Activated CD8-positive, alpha-beta memory T cell treated with anti-CD3 and anti-CD28 coated beads for 36 hours (primary cell): Measurements from ENCODE around the gene NCAM2. TPM values are rescaled to one million over a fixed set of nuclear protein-coding genes. Genes with fewer than 3 reads are reported as not detected.

Experiments
- CTCF ChIA-PET: fragments of 350-600 bp; sonication (Branson Sonifier 250); formaldehyde crosslinking; loops from one replicate; lab custom pipeline; 2021; ENCODE audit warnings: antibody characterized with exemption; lab: Charles Lee
- POLR2A ChIA-PET: fragments of 350-600 bp; sonication (Branson Sonifier 250); formaldehyde crosslinking; loops from one replicate; lab custom pipeline; 2021; ENCODE audit warnings: antibody characterized with exemption; lab: Charles Lee
- total RNA-seq, 2 experiments: library from RNA; stranded (reverse); gene quantifications; one replicate each; pipeline ENCODE4 v1.2.3, GENCODE V29; 2021

Gene NCAM2
- total RNA-seq, 2 experiments from 2014 or later, result not detected

- ChIA-PET POLR2A (no interaction called here), CTCF (no interaction called here)
Measured at GRCh38 chr21:21199342-21200102, 201.3 kb downstream of the NCAM2 start.

- CTCF ChIA-PET, result no interaction called here
- POLR2A ChIA-PET, result no interaction called here
Measured at GRCh38 chr21:21200103-21200938, 202.1 kb downstream of the NCAM2 start.

GRCh38 chr21:21200939-21201615 lies 202.9 kb downstream of the NCAM2 start:
- POLR2A ChIA-PET, result no interaction called here

GRCh38 chr21:21203822-21204339 lies 205.7 kb downstream of the NCAM2 start:
- POLR2A ChIA-PET, result no interaction called here
- CTCF ChIA-PET, result no interaction called here

More at GRCh38 chr21:21200939-21201615, 202.9 kb downstream of the NCAM2 start:
- CTCF ChIA-PET, result no interaction called here

GRCh38 chr21:21204366-21204996 lies 206.3 kb downstream of the NCAM2 start:
- ChIA-PET CTCF (no interaction called here), POLR2A (no interaction called here)

GRCh38 chr21:21205604-21206003 lies 207.4 kb downstream of the NCAM2 start:
- CTCF ChIA-PET, result no interaction called here
- POLR2A ChIA-PET, result no interaction called here

GRCh38 chr21:21210552-21210951 lies 212.3 kb downstream of the NCAM2 start:
- ChIA-PET CTCF (no interaction called here), POLR2A (no interaction called here)

- POLR2A ChIA-PET, result no interaction called here
- CTCF ChIA-PET, result interaction anchor here (0.7 kb wide), 1 partner anchor 177 kb away, joined by 4 read pairs; no protein-coding TSS in a partner anchor
Measured at GRCh38 chr21:21213297-21213696, 215.1 kb downstream of the NCAM2 start.

- ChIA-PET CTCF (no interaction called here), POLR2A (no interaction called here)
Measured at GRCh38 chr21:21216047-21216446, 217.8 kb downstream of the NCAM2 start.

- ChIA-PET POLR2A (no interaction called here), CTCF (no interaction called here)
Measured at GRCh38 chr21:21226472-21226871, 228.3 kb downstream of the NCAM2 start.

GRCh38 chr21:21230672-21231071 lies 232.5 kb downstream of the NCAM2 start:
- ChIA-PET CTCF (no interaction called here), POLR2A (no interaction called here)

GRCh38 chr21:21231913-21232312 lies 233.7 kb downstream of the NCAM2 start:
- ChIA-PET CTCF (no interaction called here), POLR2A (no interaction called here)

GRCh38 chr21:21232320-21232719 lies 234.1 kb downstream of the NCAM2 start:
- ChIA-PET POLR2A (no interaction called here), CTCF (no interaction called here)

- ChIA-PET POLR2A (no interaction called here), CTCF (no interaction called here)
Measured at GRCh38 chr21:21233051-21233450, 234.8 kb downstream of the NCAM2 start.

- CTCF ChIA-PET, result no interaction called here
Measured at GRCh38 chr21:21236996-21237395, 238.8 kb downstream of the NCAM2 start.

GRCh38 chr21:21238629-21239400 lies 240.6 kb downstream of the NCAM2 start:
- POLR2A ChIA-PET, result no interaction called here
- CTCF ChIA-PET, result no interaction called here

More at GRCh38 chr21:21236996-21237395, 238.8 kb downstream of the NCAM2 start:
- POLR2A ChIA-PET, result no interaction called here

GRCh38 chr21:21241391-21241790 lies 243.2 kb downstream of the NCAM2 start:
- CTCF ChIA-PET, result no interaction called here
- POLR2A ChIA-PET, result no interaction called here

- POLR2A ChIA-PET, result no interaction called here
Measured at GRCh38 chr21:21246007-21246406, 247.8 kb downstream of the NCAM2 start.

GRCh38 chr21:21247424-21247823 lies 249.2 kb downstream of the NCAM2 start:
- POLR2A ChIA-PET, result no interaction called here

More at GRCh38 chr21:21246007-21246406, 247.8 kb downstream of the NCAM2 start:
- CTCF ChIA-PET, result no interaction called here

More at GRCh38 chr21:21247424-21247823, 249.2 kb downstream of the NCAM2 start:
- CTCF ChIA-PET, result no interaction called here
